HEK293 (cell line): Measurements from ENCODE around the gene MED8.

Experiments
- CTCF ChIA-PET: fragments of 350-600 bp; formaldehyde crosslinking; extraction: SDS; loops from one replicate; lab custom pipeline; 2021; ENCODE audit warnings: antibody characterized with exemption; lab: Yijun Ruan, JAX
- POLR2A ChIA-PET: fragments of 300-600 bp; formaldehyde crosslinking; extraction: SDS; loops from one replicate; lab custom pipeline; 2020; ENCODE audit warnings: antibody characterized with exemption, inconsistent platforms; lab: Yijun Ruan, JAX
- H3K27ac ChIP-seq: fragments of 200-500 bp; sonication (Bioruptor generic); 2 replicates; pipeline ENCODE4 v1.5.1; 2014; ENCODE audit warnings: low read depth, low read length, control low read depth, inconsistent platforms; ENCODE audit errors: extremely low read depth
- H3K36me3 ChIP-seq, 2 experiments: fragments of 200-500 bp in 1 of 2; sonication (Bioruptor generic) in 1 of 2; 1 replicate in 1 of 2; 2 replicates in 1 of 2; pipeline ENCODE4 v1.5.1; 2014 to 2017; ENCODE audit warnings: inconsistent platforms in 2 of 2, low read length in 2 of 2; ENCODE audit not compliant: control insufficient read depth in 2 of 2, insufficient read depth in 1 of 2
- H3K4me1 ChIP-seq: fragments of 200-500 bp; sonication (Bioruptor generic); 2 replicates; pipeline ENCODE4 v1.5.1; 2014; ENCODE audit warnings: mild to moderate bottlenecking, low read length, inconsistent platforms; ENCODE audit not compliant: control insufficient read depth, insufficient read depth
- H3K4me3 ChIP-seq: 2 replicates; pipeline ENCODE4 v1.5.1; 2011; ENCODE audit warnings: low read depth, mild to moderate bottlenecking, control low read depth, low read length, moderate library complexity
- H3K9me3 ChIP-seq: fragments of 200-500 bp; sonication (Bioruptor generic); 2 replicates; pipeline ENCODE4 v1.5.1; 2014; ENCODE audit warnings: low read depth, low read length, inconsistent platforms; ENCODE audit not compliant: control insufficient read depth, insufficient read depth
- BCL11B ChIP-seq: fragments of 450-650 bp; formaldehyde crosslinking; IDR thresholded peaks from 2 replicates; pipeline ENCODE4 v1.5.1; 2016; ENCODE audit warnings: low read depth, missing biosample characterization, missing genetic modification characterization
- FEZF1 ChIP-seq: fragments of 450-650 bp; formaldehyde crosslinking; IDR thresholded peaks from 2 replicates; pipeline ENCODE4 v1.5.1; 2016; ENCODE audit warnings: missing biosample characterization, missing genetic modification characterization
- GLIS1 ChIP-seq: fragments of 450-650 bp; formaldehyde crosslinking; IDR thresholded peaks from 2 replicates; pipeline ENCODE4 v1.5.1; 2016; ENCODE audit warnings: missing biosample characterization, missing genetic modification characterization
- IKZF3 ChIP-seq: fragments of 450-650 bp; IDR thresholded peaks from 2 replicates; pipeline ENCODE4 v1.5.0; 2018; ENCODE audit warnings: missing biosample characterization, mild to moderate bottlenecking, missing genetic modification characterization, moderate library complexity
- MEIS1 ChIP-seq: sonication (generic); formaldehyde crosslinking; IDR thresholded peaks from 2 replicates; pipeline ENCODE4 v1.8.1; 2022; ENCODE audit warnings: missing genetic modification reagents, mild to moderate bottlenecking, borderline replicate concordance
- OSR2 ChIP-seq: fragments of 450-650 bp; formaldehyde crosslinking; IDR thresholded peaks from 2 replicates; pipeline ENCODE4 v1.5.1; 2016; ENCODE audit warnings: missing biosample characterization, missing genetic modification characterization
- PRDM2 ChIP-seq: fragments of 450-650 bp; formaldehyde crosslinking; IDR thresholded peaks from 2 replicates; pipeline ENCODE4 v1.5.1; 2016; ENCODE audit warnings: missing biosample characterization, missing genetic modification characterization, borderline replicate concordance
- SP7 ChIP-seq: fragments of 450-650 bp; formaldehyde crosslinking; IDR thresholded peaks from 2 replicates; pipeline ENCODE4 v1.5.1; 2016; ENCODE audit warnings: missing biosample characterization, missing genetic modification characterization
- WT1 ChIP-seq: fragments of 450-650 bp; formaldehyde crosslinking; IDR thresholded peaks from 2 replicates; pipeline ENCODE4 v1.5.1; 2016; ENCODE audit warnings: missing biosample characterization, missing genetic modification characterization
- ZBTB11 ChIP-seq: fragments of 450-650 bp; formaldehyde crosslinking; conservative IDR thresholded peaks from 2 replicates; pipeline ENCODE4 v1.5.1; 2016; ENCODE audit warnings: low read depth, missing biosample characterization, missing genetic modification characterization
- ZBTB49 ChIP-seq: fragments of 450-650 bp; formaldehyde crosslinking; IDR thresholded peaks from 2 replicates; pipeline ENCODE4 v1.5.1; 2016; ENCODE audit warnings: missing biosample characterization, missing genetic modification characterization, low read depth
- ZEB2 ChIP-seq: fragments of 450-650 bp; formaldehyde crosslinking; IDR thresholded peaks from 2 replicates; pipeline ENCODE4 v1.5.1; 2016; ENCODE audit warnings: missing biosample characterization, missing genetic modification characterization
- ZNF214 ChIP-seq: fragments of 450-650 bp; formaldehyde crosslinking; IDR thresholded peaks from 2 replicates; pipeline ENCODE4 v1.5.1; 2017; ENCODE audit warnings: missing biosample characterization, mild to moderate bottlenecking, missing genetic modification characterization, borderline replicate concordance
- ZNF274 ChIP-seq, 2 experiments: fragments of 200-500 bp in 1 of 2; fragments of 450-650 bp in 1 of 2; sonication (Bioruptor generic) in 1 of 2; formaldehyde crosslinking in 1 of 2; IDR thresholded peaks; 2 replicates each; pipeline versions ENCODE4 v1.5.1 to v1.6.1; 2014 to 2016; ENCODE audit warnings: borderline replicate concordance in 1 of 2, inconsistent platforms in 1 of 2, low read length in 1 of 2, missing biosample characterization in 1 of 2, missing genetic modification characterization in 1 of 2
- ZNF529 ChIP-seq: fragments of 450-650 bp; formaldehyde crosslinking; IDR thresholded peaks from 2 replicates; pipeline ENCODE4 v1.5.1; 2017; ENCODE audit warnings: missing genetic modification characterization, missing biosample characterization; ENCODE audit not compliant: insufficient replicate concordance
- ZNF629 ChIP-seq: fragments of 450-650 bp; formaldehyde crosslinking; IDR thresholded peaks from 2 replicates; pipeline ENCODE4 v1.5.1; 2017; ENCODE audit warnings: missing biosample characterization, missing genetic modification characterization
- ZNF677 ChIP-seq: fragments of 450-650 bp; IDR thresholded peaks from 2 replicates; pipeline ENCODE4 v1.5.0; 2018; ENCODE audit warnings: missing biosample characterization, mild to moderate bottlenecking, missing genetic modification characterization, moderate library complexity
- ZNF768 ChIP-seq: fragments of 450-650 bp; formaldehyde crosslinking; IDR thresholded peaks from 2 replicates; pipeline ENCODE4 v1.5.1; 2018; ENCODE audit warnings: missing biosample characterization, mild to moderate bottlenecking, missing genetic modification characterization
- ZXDB ChIP-seq: fragments of 450-650 bp; formaldehyde crosslinking; IDR thresholded peaks from 2 replicates; pipeline ENCODE4 v1.5.1; 2016; ENCODE audit warnings: missing biosample characterization, missing genetic modification characterization
- TF ChIP-seq, protein P1 (sequence below): fragments of 450-650 bp; IDR thresholded peaks from 2 replicates; pipeline ENCODE4 v1.5.1; 2018; ENCODE audit warnings: missing biosample characterization, mild to moderate bottlenecking, missing genetic modification characterization
- TF ChIP-seq, protein P2 (sequence below): fragments of 450-650 bp; formaldehyde crosslinking; IDR thresholded peaks from 2 replicates; pipeline ENCODE4 v1.5.1; 2016; ENCODE audit warnings: missing biosample characterization, missing genetic modification characterization

MED8 gene

DNA sequence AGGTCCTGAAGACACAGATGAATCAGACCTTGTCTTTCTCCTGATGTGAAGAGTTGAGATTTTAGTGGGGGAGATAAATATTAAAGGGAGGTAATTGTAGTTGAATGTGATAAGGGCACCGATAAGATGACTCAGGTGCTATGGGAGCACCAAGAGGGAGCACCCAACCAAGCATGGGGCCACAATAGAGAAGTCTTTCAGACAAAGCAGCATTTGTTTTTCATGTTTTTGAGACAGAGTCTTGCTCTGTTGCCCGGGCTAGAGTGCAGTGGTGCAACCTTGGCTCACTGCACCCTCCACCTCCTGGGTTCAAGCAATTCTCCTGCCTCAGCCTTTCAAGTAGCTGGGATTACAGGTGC, 16.3 kb upstream of the MED8 start (continued):
- no peak for TF ChIP-seq ZBTB49 (tag by site-specific recombination)
- no peak for TF ChIP-seq ZNF529 (tag by site-specific recombination)
- no peak for TF ChIP-seq ZEB2 (tag by site-specific recombination)
- TF ChIP-seq, all 188 proteins: peak for 0

DNA sequence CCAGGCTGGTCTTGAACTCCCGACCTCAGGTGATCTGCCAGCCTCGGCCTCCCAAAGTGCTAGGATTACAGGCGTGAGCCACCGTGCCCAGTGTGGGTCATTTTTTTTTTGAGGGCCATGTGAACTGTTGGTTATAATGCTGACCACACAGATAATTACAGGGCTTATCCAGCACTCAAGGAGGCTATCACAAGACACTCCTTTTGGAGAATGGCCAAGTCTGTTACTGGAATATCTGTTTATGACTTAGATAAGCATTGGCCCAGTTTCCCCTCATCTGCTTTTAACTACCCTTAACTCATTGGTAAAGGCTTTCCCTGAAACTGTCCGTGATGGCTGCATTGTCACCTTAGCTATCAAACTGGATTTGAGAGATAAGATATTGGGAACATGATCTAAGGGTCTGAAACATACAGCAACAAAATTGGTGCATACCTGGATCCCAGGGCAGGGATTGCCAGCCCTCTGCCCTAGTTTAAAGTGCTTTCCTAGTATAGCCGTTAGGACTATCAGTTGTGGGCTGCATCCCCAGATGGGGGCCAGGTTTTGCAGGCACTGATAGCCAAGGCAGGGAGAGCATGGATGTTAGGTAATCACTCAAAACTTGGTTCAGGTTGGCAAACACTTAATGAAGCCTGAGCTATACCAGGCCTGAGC, 15.7 kb upstream of the MED8 start:
- Histone ChIP-seq H3K9me3 (no peaks in the 10 kb centered on the region), H3K36me3 (peaks cover 15 to 67% of the 10 kb centered on the region in 2 experiments), H3K4me3 (no peak overlapping the region), H3K4me1 (no peaks in the 10 kb centered on the region), H3K27ac (no peak overlapping the region)
- ChIA-PET POLR2A (no interaction called here), CTCF (interaction anchor here (0.7 to 2.3 kb wide), 2 partner anchors 10 to 120 kb away, joined by 3 to 9 read pairs; partner anchors contain the start of gene C1orf210)
- TF ChIP-seq ZBTB11: no peak
- no peak for TF ChIP-seq FEZF1 (tag by site-specific recombination)
- no peak for TF ChIP-seq IKZF3
- TF ChIP-seq WT1: peak; percentile 65
- TF ChIP-seq ZNF214: no peak
- peak; percentile 88 for TF ChIP-seq SP7 (tag by site-specific recombination)
- no peak for TF ChIP-seq ZNF768 (tag by site-specific recombination)
- TF ChIP-seq ZNF677 (tag by site-specific recombination): no peak
- no peak for TF ChIP-seq ZNF274 (IDR thresholded peaks at IDR 0.05; ENCODE audit: low read length)
- no peak for TF ChIP-seq ZNF274 (tag by site-specific recombination; IDR thresholded peaks at IDR 0.05; ENCODE audit: borderline replicate concordance)
- TF ChIP-seq ZNF629: no peak
- TF ChIP-seq PRDM2: no peak
- peak; percentile 67 for TF ChIP-seq ZXDB (tag by site-specific recombination)
- peak; percentile 41; the same call in 1 of the 2 replicates for TF ChIP-seq OSR2 (tag by site-specific recombination)
- TF ChIP-seq GLIS1 (tag by site-specific recombination): peak; percentile 30
- TF ChIP-seq MEIS1: no peak
- TF ChIP-seq, protein P1, sequence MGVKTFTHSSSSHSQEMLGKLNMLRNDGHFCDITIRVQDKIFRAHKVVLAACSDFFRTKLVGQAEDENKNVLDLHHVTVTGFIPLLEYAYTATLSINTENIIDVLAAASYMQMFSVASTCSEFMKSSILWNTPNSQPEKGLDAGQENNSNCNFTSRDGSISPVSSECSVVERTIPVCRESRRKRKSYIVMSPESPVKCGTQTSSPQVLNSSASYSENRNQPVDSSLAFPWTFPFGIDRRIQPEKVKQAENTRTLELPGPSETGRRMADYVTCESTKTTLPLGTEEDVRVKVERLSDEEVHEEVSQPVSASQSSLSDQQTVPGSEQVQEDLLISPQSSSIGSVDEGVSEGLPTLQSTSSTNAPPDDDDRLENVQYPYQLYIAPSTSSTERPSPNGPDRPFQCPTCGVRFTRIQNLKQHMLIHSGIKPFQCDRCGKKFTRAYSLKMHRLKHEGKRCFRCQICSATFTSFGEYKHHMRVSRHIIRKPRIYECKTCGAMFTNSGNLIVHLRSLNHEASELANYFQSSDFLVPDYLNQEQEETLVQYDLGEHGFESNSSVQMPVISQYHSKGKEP (tag by site-specific recombination): no peak
- no peak for TF ChIP-seq BCL11B (tag by site-specific recombination)
- TF ChIP-seq, protein P2, sequence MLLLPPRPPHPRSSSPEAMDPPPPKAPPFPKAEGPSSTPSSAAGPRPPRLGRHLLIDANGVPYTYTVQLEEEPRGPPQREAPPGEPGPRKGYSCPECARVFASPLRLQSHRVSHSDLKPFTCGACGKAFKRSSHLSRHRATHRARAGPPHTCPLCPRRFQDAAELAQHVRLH: 0 out of 2 replicates have a peak, but pooled peaks have one; percentile 11
